GM21723 (cell line): ENCODE measurements around the gene DNER.
"Not testable (repeated sequence)": the region's sequence is repeated elsewhere in the genome, so short reads cannot be mapped to it uniquely, and the experiment has no call there.

Experiments used
- ATAC-seq: cut with Tn5 transposase; IDR thresholded peaks from one replicate; pipeline ENCODE4 v1.9.1; 2021; ENCODE audit warnings: mild to moderate bottlenecking, moderate library complexity; ENCODE audit not compliant: unreplicated experiment

DNER gene

DNA sequence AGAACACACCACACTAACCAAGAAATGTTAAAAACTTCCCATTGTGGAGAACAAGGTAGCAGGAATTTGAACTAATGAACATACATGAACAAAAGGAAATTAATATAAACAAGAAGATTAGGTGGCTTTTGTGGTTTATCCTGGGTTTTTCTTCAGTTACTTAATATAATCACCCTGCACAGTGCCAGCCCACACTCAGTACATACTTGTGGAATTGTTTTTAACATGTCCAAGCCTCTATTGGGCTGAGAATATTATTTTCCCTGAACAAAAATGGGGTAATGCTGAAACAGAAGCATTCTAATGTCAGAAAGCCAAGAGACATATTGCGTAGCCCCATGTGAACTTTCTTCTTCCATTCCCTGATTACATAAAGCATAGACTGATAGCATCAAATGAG is 202.8 kb downstream of the DNER start:
- no peak for ATAC-seq

DNA sequence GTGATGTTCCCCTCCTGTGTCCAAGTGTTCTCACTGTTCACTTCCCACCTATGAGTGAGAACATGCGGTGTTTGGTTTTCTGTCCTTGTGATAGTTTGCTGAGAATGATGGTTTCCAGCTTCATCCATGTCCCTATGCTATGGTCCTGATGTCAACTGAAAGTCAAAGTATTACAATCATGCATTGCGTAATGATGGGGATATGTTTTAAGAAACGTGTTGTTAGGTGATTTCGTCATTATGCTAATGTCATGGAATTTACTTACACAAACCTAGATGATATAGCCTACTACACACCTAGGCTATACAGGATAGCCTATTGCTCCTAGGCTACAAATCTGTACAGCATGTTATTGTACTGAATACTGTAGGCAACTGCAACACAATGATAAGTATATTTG is 207.7 kb downstream of the DNER start:
- not testable (repeated sequence) for ATAC-seq

DNA sequence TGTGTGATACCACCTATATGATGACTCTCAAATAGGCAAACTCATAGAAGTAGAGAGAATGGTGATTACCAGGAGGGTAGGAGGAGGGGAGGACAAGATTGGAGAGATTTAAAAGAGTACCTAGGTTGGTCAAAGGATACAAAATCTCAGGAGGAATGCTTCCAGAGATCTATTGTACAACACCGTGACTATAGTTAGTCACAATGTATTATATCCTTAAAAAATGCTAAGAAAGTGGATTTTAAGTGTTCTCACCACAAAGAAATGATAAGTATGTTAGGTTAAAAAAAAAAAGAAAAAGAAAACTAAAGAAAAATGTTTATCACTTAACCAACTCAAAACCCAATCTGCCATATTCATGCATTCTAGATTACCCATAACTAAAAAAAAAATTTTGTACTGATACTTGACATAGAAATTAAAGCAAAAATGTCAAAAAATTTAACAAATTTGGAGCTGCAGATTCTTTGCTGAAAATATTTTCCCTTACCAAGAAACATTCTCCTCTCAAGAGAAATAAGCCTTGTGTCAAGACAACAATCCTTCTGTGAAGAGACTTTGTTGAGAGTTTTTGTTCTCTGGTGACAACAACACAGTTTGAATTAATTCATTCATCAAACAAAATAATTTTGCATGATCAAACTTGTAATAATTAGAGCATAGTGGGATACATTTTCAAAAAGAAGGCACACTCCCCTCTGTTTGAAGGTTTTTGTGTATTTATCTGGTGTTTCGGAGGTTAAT is 213.1 kb downstream of the DNER start:
- no peak for ATAC-seq

DNA sequence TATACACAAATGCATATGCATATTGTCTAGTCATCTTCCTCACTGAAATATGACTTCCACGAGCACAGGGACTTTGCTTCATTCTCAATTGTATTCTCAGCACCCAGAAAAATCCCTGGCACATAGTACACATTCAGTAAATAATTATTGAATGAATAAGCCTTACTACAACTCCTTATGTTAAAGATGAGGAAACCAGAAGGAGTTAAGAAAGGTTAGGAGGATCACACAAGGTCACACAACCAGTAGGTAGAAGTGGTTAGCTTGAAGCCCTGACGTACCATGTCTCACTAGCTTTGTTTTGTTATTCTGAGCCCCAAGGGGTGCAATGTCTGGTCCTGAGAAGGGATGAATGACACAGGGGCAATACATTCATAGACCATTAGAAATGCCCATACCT is 222.3 kb downstream of the DNER start:
- no peak for ATAC-seq

DNA sequence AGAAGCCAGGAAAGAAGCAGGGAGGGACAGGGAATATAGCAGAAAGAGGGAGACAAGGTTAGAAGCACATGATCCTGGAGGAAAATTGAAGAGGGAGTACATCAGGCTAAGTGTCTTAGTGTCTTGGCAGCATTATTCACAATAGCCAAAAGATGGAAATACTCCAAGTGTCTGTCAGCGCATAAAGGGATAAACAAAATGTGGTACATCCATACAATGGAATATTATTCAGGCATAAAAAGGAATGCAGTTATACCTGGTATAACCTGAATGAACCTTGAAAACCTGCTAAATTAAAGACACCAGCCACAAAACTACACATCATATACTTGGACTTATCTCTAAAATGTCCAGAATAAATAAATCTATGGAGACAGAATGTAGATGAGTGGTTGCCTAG is 224.2 kb downstream of the DNER start:
- ATAC-seq: no peak

DNA sequence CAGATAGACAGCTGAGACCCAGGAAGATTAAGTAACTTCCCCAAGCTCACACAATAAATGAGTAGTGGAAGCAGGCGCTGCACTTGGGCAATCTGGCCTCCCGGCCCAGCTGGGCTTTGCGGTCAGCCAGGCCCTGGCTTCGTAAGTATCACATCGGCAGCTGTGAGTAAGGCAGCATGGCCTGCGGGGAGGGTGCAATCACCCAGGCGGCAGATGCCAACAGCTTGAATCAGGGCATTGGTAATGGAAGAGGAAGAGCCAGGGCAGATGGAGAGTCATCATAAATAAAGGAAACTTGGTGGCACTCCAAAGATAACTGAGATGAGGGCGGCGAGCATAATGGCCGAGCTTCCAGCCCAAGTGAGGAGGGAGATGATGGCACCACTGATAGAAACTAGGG is 225.3 kb downstream of the DNER start:
- ATAC-seq: no peak

DNA sequence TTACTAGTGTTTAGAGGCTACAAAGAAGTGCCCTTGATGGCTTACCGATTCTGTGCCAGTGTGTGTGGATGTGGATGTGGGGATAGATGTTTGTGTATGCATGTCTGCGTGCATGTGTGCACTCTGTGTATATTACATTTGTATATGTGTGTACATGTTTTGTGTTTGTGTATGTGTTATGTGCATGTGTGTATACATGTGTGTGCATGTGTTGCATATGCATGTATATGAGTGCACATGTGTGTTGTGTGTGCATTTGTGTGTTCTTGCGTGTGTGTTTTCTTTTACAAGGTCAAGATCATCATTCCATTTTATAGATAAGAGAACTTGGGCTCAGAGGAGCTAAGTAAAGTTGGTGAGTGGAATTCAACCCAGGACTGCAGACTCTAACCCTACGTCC is 226.1 kb downstream of the DNER start:
- ATAC-seq: no peak

DNA sequence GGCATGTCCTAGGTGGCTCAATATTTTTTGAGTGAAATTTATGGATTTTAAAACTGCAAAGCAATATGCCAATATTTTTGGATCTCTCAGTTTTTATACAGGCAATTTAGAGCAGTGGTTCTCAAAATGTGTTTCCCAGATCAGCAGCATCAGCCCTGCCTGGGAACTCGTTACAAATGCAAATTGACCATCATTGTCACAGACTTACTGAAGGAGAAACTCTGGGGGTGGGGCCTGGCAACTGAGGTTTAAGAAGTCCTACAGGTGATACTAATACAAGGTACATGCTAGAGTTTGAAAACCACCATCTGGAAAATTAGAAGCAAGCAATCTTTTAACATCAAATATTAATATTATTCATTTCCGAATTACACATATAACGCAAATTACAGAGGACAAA is 227.7 kb downstream of the DNER start:
- no peak for ATAC-seq

DNA sequence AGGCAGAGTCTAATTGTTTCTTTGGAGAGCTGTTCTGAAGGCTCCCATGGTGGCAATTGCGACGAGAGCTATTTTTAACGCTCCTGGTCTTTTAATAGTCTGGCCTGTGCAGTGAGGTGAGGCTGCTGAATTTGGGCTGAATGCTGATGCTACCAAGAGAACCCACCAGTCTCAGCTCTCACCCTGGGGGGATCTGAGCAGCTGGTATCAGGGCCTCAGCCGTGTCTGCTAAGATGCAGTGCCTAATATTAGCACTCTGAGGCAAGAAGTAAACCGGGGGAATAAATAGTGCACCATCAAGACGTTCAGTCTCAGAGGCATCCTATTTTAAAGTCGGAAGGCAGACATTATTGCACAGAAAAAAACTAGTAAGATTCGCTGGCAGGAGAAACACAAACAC is 228.5 kb downstream of the DNER start:
- ATAC-seq: no peak

DNA sequence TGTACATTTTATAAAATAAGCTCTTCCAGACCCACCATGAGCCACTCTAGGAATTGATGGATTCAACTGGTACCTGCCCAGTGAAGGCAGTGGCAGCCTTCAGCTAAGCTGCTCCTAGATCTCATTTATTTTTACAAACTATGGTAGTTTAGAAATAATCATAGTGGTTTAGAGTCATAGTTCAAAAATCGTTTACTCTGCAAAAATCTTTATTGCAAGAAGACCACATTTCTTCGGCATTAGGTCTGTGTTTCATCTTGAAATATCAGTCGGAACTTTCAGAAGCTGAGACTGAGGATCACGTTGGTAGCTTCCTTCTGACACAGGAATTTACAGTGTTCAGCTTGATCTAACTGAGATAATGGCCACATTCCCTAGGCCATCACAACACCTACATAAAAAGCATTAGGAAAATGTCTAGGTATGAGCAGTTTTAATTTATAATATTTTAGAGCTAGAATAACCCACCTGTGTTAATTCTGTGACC is 237.0 kb downstream of the DNER start:
- ATAC-seq: no peak

DNA sequence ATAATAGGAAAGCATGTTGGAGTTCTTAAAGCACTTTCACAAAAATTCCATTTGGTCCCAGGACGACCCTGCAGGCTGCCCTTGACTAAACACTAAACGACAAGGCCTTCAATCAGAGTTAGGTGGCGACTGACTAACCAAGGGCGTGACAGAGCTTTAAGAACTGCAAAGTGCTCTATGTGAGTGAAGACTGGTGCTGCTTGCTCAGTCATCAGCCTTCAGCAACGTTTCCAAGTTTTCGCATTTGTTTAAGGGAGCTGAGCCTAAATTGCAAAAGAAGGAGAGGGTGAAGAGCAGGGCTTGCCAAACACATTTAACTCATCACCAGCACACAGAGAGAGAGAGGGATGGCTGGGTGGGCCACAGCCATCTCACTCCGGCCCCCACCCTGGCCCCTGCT is 238.6 kb downstream of the DNER start:
- no peak for ATAC-seq

DNA sequence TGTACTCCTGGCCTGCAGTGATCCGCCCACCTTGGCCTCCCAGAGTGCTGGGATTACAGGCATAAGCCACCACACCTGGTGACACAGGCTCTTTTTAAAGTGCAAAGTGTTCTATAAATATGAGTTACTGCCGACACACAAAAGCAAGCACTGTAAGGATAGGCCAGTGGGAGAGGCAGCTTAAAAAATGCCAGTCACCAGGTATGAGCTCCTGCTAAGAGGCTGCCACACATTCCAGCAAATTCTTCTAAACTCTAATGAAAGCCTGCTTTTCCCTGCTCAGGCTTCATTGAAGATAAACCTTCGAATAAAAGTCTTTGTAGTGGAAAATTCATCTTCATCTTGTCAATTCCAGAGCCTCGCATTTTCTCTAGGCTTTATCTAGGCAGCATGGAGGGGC is 240.2 kb downstream of the DNER start:
- ATAC-seq: no peak

DNA sequence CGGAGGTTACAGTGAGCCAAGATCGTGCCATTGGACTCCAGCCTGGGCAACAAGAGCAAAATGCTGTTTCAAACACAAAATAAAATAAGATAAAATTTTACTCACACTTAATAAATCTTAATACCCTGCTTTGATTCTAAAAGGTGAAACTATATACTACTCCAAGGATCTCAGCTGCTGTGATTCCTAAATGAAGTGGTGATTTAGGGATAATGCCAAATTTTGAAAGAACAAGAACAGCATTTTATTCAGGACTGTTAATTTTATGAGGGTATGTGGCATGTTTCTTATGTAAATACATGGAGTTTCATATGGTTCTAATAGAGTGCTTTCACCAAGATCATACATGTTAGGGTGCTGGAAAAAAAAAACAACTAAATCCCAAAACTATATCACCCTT is 243.6 kb downstream of the DNER start:
- ATAC-seq: no peak

DNA sequence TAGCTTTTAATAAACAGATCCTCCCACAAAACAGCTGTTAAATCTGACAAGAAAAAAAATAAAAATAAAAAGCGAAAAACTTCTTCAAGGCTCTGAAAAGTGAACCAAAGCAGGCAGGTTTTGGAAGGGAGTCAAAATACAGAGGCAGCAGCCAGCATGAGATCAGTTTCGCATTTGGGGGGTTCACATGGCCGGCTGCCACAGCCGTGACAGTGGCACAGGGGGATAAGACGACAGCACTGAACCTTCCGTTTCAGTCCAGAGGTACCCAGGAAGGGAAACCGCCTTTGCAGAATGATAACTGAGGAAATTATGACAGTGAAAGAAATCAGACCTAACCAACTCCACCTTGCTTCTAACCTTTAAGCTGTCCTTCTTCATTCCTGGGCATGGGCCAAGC is 246.6 kb downstream of the DNER start:
- no peak for ATAC-seq

DNA sequence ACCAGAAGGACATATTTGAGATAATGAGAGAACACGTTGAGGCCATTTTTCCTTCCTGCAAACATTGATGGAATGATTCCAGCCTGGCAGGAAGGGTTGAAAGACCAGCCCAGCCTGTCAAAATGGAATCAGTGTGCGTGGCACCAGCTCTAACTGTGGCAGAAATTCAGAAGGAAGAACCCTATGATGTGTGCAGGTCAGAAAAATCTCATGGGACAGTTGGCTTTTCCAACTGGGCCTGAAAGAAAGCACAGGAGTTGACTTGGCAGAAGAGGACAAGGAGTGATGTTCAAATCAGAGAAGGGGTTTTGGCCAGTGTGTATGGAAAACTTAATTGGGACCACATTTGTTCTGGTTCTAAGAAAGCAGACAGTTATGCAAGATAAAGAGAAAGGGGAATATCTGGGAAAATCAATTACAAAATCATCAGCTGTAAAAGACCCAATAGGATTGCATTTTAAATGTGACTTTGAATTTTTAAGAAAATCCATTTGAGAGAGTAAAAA is 250.5 kb downstream of the DNER start:
- ATAC-seq: no peak

DNA sequence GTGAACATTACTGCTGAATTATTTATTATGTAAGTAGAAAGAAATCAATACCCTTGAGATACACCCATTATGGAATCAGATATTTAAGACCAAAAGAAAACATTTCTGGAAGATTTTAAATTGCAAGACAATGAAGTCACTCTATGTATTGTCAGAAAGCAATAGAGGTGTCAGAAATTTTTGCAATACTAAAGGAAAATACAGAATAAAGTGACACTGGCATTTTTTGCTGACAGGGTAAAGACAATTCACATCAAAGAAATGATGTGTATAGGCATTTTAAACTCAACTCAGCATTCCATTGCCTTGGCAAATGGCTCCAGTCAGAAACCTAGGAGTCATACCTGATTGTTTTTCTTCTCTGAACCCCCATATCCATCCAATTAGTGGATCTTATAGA is 252.2 kb downstream of the DNER start:
- no peak for ATAC-seq

DNA sequence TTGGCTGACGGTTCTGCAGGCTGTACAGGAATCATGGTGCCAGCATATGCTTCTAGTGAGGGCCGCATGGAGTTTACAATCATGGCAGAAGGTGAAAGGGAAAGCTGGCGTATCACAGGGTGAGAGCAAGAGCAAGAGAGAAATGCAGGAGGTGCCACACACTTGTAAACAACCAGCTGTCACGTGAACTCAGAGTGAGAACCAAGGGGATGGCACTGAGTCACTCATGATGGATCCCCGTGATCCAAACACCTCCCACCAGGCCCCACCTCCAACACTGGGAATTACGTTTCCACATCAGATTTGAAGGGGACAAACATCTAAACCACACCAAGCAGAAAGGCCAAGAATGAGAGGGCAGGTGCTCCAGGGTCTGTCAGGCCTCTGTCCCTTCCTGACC is 258.3 kb downstream of the DNER start:
- no peak for ATAC-seq

DNA sequence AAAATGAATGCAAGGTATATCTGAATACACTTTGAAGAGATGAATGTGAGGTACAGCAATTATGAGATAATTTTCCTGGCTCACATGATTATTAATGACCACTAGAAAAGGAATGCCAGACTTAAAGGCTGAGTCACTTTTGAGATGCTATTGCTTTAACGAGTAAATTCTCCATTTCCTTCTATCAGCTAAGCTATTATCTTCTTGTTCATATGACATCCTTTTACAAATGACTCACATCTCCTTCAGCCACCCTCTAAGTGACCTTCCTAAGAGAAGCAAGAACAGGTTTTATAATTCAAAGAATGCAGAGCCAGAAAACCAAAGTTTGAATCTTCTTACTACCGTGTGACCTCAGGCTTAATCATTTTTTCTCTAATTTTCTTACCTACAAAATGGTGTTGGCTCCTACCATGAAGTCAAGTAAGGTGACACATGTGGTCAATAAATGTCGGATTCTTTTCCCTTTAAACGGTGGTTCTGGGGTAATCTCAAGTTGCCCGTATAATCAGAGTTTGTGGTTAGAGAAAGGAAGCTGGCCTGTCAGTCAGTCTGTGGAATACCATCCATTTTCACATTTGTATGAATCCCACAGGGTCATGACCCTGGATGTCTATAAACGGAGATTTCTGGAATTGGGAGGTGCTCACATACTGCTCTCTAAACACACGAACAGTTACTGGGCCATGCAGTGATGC is 259.3 kb downstream of the DNER start:
- no peak for ATAC-seq

DNA sequence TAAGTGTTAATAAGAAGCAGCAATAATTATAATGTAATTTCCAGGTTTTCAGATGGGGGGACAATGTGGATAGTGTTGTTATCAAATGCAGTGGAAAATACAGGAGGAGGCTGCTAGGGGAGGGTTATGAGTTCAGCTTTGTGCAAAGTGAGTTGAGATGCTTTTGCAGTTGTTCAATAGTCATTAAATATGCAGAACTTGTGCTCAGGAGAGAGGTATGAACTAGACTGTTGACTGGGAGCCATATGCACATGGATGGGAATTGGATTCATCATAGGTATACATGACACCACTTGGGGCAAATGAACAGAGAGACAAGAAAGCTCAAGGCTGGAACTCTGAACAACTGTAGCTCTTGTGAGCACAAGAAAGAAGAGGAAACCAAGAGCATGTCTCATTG is 261.1 kb downstream of the DNER start:
- ATAC-seq: no peak

DNA sequence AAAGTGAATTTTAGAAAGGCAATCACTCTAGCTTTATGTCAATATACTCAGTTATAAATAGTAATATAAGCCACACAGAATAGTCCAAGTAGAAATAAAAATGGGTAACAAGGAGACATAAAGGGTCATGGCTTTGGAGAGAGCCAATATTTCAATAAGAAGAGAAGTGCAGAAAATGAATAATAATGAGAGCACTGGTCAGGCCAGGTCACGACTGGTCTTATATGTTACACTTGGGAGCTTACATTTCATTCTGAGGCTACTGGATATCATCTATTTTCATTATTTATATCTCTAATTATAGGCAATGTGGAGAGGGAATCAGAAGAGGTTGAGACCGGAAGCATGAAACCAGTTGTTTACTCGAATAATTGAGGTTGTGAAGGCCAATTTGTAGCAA is 262.5 kb downstream of the DNER start:
- no peak for ATAC-seq

DNA sequence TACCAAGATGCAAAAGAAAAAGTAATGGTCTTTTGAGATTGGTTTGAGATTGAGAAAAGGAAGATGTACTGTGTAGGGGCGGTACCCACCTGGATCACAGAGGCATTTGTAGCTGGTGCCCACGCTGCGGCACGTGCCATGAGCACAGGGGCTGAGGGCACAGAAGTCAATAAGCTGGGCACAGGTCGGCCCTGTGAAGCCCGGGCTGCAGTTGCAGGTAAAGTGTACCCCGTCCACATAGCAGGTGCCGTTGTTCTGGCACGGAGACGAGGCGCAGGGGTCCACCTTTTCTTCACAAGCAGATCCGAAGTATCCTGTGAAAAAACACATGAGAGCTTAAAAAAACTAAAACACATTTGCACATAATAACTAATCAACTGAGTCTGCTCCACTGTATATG is 267.1 kb downstream of the DNER start:
- no peak for ATAC-seq

DNA sequence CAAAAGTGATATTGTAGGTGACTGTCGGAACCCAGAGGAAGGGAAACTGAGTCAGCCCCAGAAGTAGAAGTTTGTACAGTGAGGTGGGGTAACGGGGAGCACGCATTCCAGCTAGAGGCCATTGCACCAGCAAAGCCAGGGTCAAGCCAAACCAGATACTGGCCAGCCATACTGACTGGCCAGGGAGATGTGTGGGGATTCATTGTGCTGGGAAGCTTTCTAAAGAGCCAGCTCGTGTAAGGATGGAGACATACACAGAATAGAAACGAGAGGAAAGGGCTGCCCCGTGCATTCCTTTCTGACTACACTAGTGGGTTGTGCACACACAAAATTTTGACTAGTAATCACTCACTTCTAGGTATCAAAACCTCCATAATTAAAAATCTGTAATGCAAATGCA is 268.0 kb downstream of the DNER start:
- no peak for ATAC-seq
